ENCODE measurements around the gene FABP3. TPM values are rescaled to one million over a fixed set of nuclear protein-coding genes. Genes with fewer than 3 reads are reported as not detected.

FABP3 gene
- total and polyA plus RNA-seq, 2 of the 4 experiments (the other 2 are of a cell fraction) = 4.8 to 8.6 TPM

DNA sequence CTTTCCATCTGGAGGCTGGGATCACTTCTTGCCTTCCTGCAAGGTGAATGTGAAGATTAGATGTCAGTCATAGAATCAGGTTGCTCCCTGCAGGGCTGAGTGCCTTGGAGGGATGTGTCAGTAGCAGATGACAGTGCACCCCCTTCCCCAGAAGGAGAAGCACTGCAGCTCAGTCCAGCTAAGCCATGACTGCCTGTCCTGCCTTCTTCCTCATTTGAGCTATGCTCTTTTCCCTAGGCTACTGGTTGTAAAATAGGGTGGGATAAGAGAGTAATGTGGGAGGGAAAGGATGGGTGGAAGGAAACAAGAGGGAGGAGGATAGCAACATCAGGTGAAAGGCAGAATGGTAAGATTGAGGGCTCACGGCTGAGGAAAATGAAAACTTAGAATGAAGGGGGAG, 11.1 kb upstream of the FABP3 start:
- Histone ChIP-seq H3K79me1 (ENCODE audit: low read depth in 1 of 2, low read length in 2 of 2) (no peaks in the 10 kb centered on the region), H3K4me2 (ENCODE audit: low read depth, low read length) (no peak overlapping the region), H2AK5ac (ENCODE audit: low read depth, low read length) (no peak overlapping the region), H3K9me3 (ENCODE audit: control insufficient read depth, insufficient read depth, low read length) (no peaks in the 10 kb centered on the region), H3K4me3 (ENCODE audit: insufficient read depth, low read depth, low read length) (no peak overlapping the region), H2BK15ac (ENCODE audit: low read depth, low read length) (no peak overlapping the region), H3K9ac (ENCODE audit: low read depth, low read length) (no peak overlapping the region), H2BK5ac (ENCODE audit: low read depth, low read length, poor library complexity, severe bottlenecking) (no peak overlapping the region), H3K27ac (ENCODE audit: insufficient read depth, low read length) (no peak overlapping the region), H3K56ac (ENCODE audit: extremely low read depth, insufficient read depth, low read length) (no peak overlapping the region), H4K5ac (ENCODE audit: low read depth, low read length) (no peak overlapping the region), H3K18ac (ENCODE audit: low read depth, low read length) (no peak overlapping the region), H3K27me3 (ENCODE audit: control insufficient read depth, insufficient read depth, low read length) (peaks cover 5% of the 10 kb centered on the region; the same call in 1 of the 2 replicates), H2BK120ac (ENCODE audit: low read depth, low read length) (no peak overlapping the region), H3K36me3 (ENCODE audit: control insufficient read depth, insufficient read depth, low read length) (no peaks in the 10 kb centered on the region), H2AK9ac (replicated peaks; ENCODE audit: low read depth, low read length, poor library complexity) (no peak overlapping the region), H2BK20ac (ENCODE audit: low read depth, low read length) (no peak overlapping the region), H3K23ac (ENCODE audit: low read depth, low read length) (no peak overlapping the region), H4K8ac (ENCODE audit: low read depth in 2 of 2, low read length in 2 of 2) (no peak overlapping the region), H3K4ac (ENCODE audit: low read depth, low read length) (no peak overlapping the region), H4K91ac (ENCODE audit: insufficient read depth, low read depth, low read length) (no peak overlapping the region), H2AFZ (replicated peaks; ENCODE audit: low read length, poor library complexity) (peak overlapping the region; percentile 32), H4K20me1 (ENCODE audit: insufficient read depth, low read length) (no peaks in the 10 kb centered on the region), H3K9me1 (ENCODE audit: insufficient read depth, low read length) (no peaks in the 10 kb centered on the region), H3K14ac (replicated peaks; ENCODE audit: low read depth, low read length) (no peak overlapping the region; the same call in 1 of the 2 replicates), H3K4me1 (ENCODE audit: control insufficient read depth, insufficient read depth, low read length) (peaks cover 2% of the 10 kb centered on the region; the same call in 1 of the 2 replicates)
- ATAC-seq (ENCODE audit: low read depth) = no peak
- CTCF ChIA-PET = interaction anchor here (1.3 kb wide), 1 partner anchor 12 kb away, joined by 4 read pairs; no protein-coding TSS in a partner anchor
- TF ChIP-seq RCOR1 (IDR thresholded peaks at IDR 0.05; ENCODE audit: insufficient replicate concordance, low read length) (no peak), CHD1 (IDR thresholded peaks at IDR 0.05; ENCODE audit: low read depth, low read length) (no peak), MAZ (IDR thresholded peaks at IDR 0.05; ENCODE audit: borderline replicate concordance, low read depth, low read length) (no peak), NFE2L2 (IDR thresholded peaks at IDR 0.05; ENCODE audit: low read depth, low read length) (no peak)
- BruUV-seq (replicated peaks) = no TSS peak
- POLR2A ChIA-PET (ENCODE audit: unreplicated experiment) = no interaction called here
- DNase-seq = no peak
- no CpG with 5 or more reads among the region's 1 CpG for WGBS, 2 experiments (ENCODE audit: extremely low coverage in 2 of 2, insufficient read length in 1 of 2)
- in situ Hi-C loops (cut with MboI; ENCODE audit: low sequenced_read_pairs) = no loop called here
- intact Hi-C loops (cut with micrococcal nuclease) = no loop called here
- dilution Hi-C loops (cut with HindIII; ENCODE audit: low sequenced_read_pairs, unreplicated experiment) = no loop called here

Data from IMR-90 (cell line).